Measurements from ENCODE around the gene OR1S1.
"Not testable (repeated sequence)": the region's sequence is repeated elsewhere in the genome, so short reads cannot be mapped to it uniquely, and the experiment has no call there.

Gene OR1S1

DNA sequence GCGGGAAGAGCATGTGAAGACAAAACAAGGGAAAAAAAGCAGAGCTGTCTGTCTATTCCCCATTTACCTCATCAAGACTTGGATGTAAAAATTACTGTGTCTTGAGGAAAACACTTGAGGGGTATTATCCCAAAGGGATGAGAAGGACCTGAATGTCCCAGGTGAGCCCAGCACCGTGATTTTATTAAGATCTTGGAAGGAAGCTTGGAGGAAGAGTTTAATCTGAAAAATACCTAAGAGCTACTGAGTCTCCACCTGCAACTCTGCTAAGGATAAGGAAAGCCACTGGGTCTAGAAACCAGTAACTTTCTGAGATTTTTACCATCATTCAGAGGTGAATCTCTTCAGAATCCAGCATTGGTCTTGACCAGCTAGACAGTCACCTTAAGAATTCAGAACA, at the start of gene OR1S1:
Gene OR1S1 (plus strand): TSS at position 301 of the 400 bp plus-strand sequence.
- DNase-seq (ENCODE audit: low spot score); in situ Hi-C loops (cut with MboI; ENCODE audit: low pct_unique_long_range_greater_than_20kb, low sequenced_read_pairs, unreplicated experiment): not testable (repeated sequence)

DNA sequence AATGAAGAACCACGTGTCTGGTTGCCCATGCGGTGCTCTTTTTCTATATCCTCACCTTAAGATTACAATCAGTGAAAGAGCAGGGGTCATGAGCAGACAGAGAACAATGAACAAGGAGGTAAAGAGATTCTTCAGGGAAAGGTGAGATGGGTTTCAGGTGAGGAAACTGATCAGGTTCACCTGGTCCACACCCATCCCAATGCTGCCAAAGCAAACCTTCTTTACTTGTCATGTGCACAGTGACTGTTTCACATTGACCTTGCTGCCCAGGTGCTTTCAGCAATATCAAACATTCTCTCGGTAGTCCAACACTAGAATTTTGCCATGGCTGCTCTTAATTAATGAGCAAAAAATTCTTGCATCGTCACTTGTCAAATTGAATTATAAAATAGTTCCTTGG, 48.1 kb upstream of the OR1S1 start:
- no peak for DNase-seq (ENCODE audit: low spot score)
- in situ Hi-C loops (cut with MboI; ENCODE audit: low pct_unique_long_range_greater_than_20kb, low sequenced_read_pairs, unreplicated experiment), result no loop called here
- TF ChIP-seq, protein P1, sequence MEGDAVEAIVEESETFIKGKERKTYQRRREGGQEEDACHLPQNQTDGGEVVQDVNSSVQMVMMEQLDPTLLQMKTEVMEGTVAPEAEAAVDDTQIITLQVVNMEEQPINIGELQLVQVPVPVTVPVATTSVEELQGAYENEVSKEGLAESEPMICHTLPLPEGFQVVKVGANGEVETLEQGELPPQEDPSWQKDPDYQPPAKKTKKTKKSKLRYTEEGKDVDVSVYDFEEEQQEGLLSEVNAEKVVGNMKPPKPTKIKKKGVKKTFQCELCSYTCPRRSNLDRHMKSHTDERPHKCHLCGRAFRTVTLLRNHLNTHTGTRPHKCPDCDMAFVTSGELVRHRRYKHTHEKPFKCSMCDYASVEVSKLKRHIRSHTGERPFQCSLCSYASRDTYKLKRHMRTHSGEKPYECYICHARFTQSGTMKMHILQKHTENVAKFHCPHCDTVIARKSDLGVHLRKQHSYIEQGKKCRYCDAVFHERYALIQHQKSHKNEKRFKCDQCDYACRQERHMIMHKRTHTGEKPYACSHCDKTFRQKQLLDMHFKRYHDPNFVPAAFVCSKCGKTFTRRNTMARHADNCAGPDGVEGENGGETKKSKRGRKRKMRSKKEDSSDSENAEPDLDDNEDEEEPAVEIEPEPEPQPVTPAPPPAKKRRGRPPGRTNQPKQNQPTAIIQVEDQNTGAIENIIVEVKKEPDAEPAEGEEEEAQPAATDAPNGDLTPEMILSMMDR (IDR thresholded peaks at IDR 0.05; ENCODE audit: extremely low read depth, insufficient read depth, missing control alignments), result no peak

DNA sequence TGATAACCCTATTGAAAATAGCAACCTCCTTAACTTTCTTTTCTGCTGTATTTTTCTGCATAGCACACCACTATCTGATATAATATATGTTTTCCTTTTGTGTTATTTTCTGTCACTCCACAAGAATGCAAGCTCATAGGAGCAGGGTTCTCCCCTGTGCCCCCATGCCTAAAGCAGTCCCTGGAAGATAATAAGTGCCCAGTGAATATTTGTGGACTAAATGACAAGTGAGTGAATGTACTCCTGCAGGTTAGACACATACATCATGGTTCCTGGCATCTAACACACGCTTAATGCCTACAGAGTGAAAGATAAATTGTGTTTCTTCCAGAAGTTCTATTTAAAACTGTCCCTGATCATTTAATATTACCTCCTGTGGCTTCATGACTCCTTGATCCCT, 47.5 kb upstream of the OR1S1 start:
- TF ChIP-seq, protein P1 (IDR thresholded peaks at IDR 0.05; ENCODE audit: extremely low read depth, insufficient read depth, missing control alignments), result no peak
- DNase-seq (ENCODE audit: low spot score), result no peak
- in situ Hi-C loops (cut with MboI; ENCODE audit: low pct_unique_long_range_greater_than_20kb, low sequenced_read_pairs, unreplicated experiment), result no loop called here

DNA sequence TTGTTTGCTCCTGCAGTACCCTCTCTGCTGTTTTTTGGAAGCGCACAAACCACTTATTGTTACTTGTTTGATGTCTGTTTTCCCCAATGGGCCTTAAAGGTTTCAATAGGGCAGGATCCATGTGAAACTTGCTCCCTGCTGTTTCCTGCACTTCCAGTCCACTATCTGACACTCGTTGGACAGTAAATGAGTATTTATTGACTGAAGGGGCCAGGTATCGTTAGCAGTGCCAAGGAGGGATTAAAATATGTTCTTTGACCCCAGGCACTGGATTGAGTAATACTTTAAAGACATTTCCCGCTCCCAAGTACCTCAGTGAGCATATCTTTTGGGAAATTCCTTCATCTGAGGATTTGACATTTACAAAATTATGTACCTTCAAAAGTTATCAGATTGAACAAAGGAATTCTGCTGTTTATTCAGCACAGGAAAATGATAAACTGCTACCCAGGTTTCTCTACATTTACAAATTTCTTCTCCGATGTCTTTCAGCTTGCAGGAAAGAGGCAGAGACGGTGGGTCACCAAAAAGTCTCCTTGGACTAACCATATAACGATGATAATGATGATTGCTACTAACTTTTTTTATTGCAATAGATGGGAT, 46.9 kb upstream of the OR1S1 start:
- TF ChIP-seq, protein P1 (IDR thresholded peaks at IDR 0.05; ENCODE audit: extremely low read depth, insufficient read depth, missing control alignments), result no peak
- in situ Hi-C loops (cut with MboI; ENCODE audit: low pct_unique_long_range_greater_than_20kb, low sequenced_read_pairs, unreplicated experiment), result no loop called here
- DNase-seq (ENCODE audit: low spot score), result no peak

DNA sequence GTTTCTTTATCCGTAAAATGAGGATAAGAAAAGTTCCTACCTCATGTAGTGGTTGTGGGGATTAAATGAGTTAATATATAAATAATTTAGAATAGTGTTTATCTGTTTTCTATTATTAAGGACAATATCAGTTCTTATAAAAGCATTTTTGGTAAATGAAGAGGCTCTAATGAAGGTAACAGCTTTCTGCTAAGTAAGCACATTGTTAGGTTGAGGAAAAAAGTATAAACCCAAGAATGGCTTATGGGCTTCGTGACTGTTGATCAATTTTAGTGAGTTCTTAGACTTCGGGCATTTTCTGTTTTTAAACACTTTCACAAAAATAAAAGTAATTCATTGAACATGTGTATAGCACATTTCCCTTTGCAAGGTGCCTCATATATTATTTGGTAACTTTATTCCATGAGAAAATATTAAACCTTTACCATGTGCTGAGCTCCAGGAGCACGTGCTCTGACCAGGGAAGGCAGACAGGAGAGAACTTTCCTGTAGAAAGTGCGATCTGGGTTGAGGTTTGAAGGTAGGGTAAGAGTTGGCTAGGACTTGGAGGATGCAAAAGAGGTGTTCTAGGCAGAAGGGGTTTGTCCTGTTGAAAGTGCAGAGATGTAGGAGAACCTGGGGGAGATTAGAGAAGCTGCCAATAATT, 35.0 kb upstream of the OR1S1 start:
- TF ChIP-seq, protein P1 (IDR thresholded peaks at IDR 0.05; ENCODE audit: extremely low read depth, insufficient read depth, missing control alignments), result no peak
- in situ Hi-C loops (cut with MboI; ENCODE audit: low pct_unique_long_range_greater_than_20kb, low sequenced_read_pairs, unreplicated experiment), result no loop called here
- DNase-seq (ENCODE audit: low spot score), result no peak

DNA sequence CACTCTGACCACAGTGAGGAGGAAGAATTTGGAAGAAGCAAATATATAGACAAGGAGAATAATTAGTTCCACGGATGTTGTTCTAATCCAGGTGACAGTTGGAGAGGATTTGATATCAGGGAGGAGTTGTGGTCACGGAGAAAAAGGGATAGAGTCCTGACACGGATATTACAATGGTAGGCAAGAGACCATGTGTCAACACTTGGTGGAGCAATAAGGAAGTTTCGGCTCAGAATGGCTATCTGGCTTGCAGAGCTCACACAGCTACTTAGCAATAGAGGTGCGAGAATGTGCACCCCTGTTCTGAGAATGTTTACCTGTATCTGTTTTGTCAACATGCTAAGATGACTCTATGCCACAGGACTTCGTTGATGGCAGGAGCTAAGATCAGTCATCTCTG, 34.1 kb upstream of the OR1S1 start:
- TF ChIP-seq, protein P1 (IDR thresholded peaks at IDR 0.05; ENCODE audit: extremely low read depth, insufficient read depth, missing control alignments), result no peak
- no peak for DNase-seq (ENCODE audit: low spot score)
- in situ Hi-C loops (cut with MboI; ENCODE audit: low pct_unique_long_range_greater_than_20kb, low sequenced_read_pairs, unreplicated experiment), result no loop called here

DNA sequence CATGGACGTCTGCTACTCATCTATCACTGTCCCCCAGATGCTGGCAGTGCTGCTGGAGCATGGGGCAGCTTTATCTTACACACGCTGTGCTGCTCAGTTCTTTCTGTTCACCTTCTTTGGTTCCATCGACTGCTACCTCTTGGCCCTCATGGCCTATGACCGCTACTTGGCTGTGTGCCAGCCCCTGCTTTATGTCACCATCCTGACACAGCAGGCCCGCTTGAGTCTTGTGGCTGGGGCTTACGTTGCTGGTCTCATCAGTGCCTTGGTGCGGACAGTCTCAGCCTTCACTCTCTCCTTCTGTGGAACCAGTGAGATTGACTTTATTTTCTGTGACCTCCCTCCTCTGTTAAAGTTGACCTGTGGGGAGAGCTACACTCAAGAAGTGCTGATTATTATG, 32.9 kb upstream of the OR1S1 start:
- TF ChIP-seq, protein P1 (IDR thresholded peaks at IDR 0.05; ENCODE audit: extremely low read depth, insufficient read depth, missing control alignments), result no peak
- no peak for DNase-seq (ENCODE audit: low spot score)

More for the DNA sequence above, 32.9 kb upstream of the OR1S1 start:
- in situ Hi-C loops (cut with MboI; ENCODE audit: low pct_unique_long_range_greater_than_20kb, low sequenced_read_pairs, unreplicated experiment), result no loop called here
